Peyer's patch (tissue), 4 donors: ENCODE data around the gene EFEMP2.

Source experiments
- POLR2A ChIP-seq, 2 donors: fragments of 450-650 bp; IDR thresholded peaks; one replicate each; pipeline ENCODE4 v1.5.1; 2017; ENCODE audit warnings: antibody characterized with exemption in 2 of 2, mild to moderate bottlenecking in 2 of 2, moderate library complexity in 2 of 2
- TF ChIP-seq, protein P1 (sequence below), 6 experiments: fragments of 450-650 bp in 4 of 6; fragments of 200-600 bp in 2 of 6; sonication (generic) in 1 of 6; IDR thresholded peaks; one replicate each; pipeline ENCODE4 v1.5.1; 2017 to 2019; ENCODE audit warnings: antibody characterized with exemption in 6 of 6, mild to moderate bottlenecking in 3 of 6, moderate library complexity in 1 of 6

DNA sequence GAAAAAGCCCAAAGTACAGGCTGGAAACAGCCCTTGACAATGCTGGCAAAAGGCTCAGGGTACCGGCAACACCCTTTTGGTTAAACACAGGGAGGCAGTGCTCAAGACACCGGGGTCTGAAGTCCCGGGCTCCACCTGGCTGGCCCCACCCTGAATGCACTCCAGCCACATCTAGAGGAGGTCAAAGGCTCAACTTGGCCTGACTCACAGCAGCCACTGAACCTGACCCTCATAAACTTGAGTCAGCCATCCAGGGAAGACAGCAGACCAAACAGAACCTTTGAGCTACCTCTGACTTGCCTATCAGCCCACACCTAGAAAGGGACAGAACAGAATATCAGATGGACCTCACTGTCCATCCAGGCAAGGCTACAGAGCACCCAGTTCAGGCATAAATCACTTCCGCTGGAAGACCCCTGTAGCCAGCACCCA, 18.4 kb downstream of the EFEMP2 start:
- TF ChIP-seq, protein P1, sequence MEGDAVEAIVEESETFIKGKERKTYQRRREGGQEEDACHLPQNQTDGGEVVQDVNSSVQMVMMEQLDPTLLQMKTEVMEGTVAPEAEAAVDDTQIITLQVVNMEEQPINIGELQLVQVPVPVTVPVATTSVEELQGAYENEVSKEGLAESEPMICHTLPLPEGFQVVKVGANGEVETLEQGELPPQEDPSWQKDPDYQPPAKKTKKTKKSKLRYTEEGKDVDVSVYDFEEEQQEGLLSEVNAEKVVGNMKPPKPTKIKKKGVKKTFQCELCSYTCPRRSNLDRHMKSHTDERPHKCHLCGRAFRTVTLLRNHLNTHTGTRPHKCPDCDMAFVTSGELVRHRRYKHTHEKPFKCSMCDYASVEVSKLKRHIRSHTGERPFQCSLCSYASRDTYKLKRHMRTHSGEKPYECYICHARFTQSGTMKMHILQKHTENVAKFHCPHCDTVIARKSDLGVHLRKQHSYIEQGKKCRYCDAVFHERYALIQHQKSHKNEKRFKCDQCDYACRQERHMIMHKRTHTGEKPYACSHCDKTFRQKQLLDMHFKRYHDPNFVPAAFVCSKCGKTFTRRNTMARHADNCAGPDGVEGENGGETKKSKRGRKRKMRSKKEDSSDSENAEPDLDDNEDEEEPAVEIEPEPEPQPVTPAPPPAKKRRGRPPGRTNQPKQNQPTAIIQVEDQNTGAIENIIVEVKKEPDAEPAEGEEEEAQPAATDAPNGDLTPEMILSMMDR (IDR thresholded peaks at IDR 0.05) = no peak
- TF ChIP-seq POLR2A (IDR thresholded peaks at IDR 0.05) = peak; percentile 92
